HepG2 (cell line): ENCODE data around the gene GCHFR. TPM values are rescaled to one million over a fixed set of nuclear protein-coding genes. Genes with fewer than 3 reads are reported as not detected.
A peak's percentile ranks its signal among the peaks of the same experiment; 100 is the strongest.

ENCODE experiments used
- AHR ChIP-seq: IDR thresholded peaks from 2 replicates; pipeline ENCODE4 v1.6.1; 2018; ENCODE audit warnings: missing genetic modification reagents, missing compliant biosample characterization
- ATM ChIP-seq: fragments of 450-650 bp; IDR thresholded peaks from 2 replicates; pipeline ENCODE4 v1.7.1; 2017; ENCODE audit warnings: mild to moderate bottlenecking, borderline replicate concordance
- ELF3 ChIP-seq: IDR thresholded peaks from 2 replicates; pipeline ENCODE4 v1.6.1; 2016; ENCODE audit warnings: missing genetic modification reagents, missing compliant biosample characterization
- ESRRA ChIP-seq: sonication (generic); formaldehyde crosslinking; IDR thresholded peaks from 2 replicates; pipeline ENCODE4 v1.5.1; 2020; ENCODE audit warnings: mild to moderate bottlenecking, low read depth, missing genetic modification reagents
- FOXM1 ChIP-seq: sonication (generic); formaldehyde crosslinking; IDR thresholded peaks from 2 replicates; pipeline ENCODE4 v1.5.0; 2020; ENCODE audit warnings: missing genetic modification reagents
- FOXO1 ChIP-seq: sonication (generic); formaldehyde crosslinking; IDR thresholded peaks from 2 replicates; pipeline ENCODE4 v1.4.0; 2020; ENCODE audit warnings: missing genetic modification reagents
- HMG20A ChIP-seq: IDR thresholded peaks from 2 replicates; pipeline ENCODE4 v1.6.1; 2016; ENCODE audit warnings: borderline replicate concordance
- HNF4G ChIP-seq, 2 experiments: sonication (generic) in 1 of 2; formaldehyde crosslinking in 1 of 2; IDR thresholded peaks; 2 replicates each; pipeline versions ENCODE4 v1.4.0 to v1.6.1; 2011 to 2020; ENCODE audit warnings: borderline replicate concordance in 2 of 2, low read depth in 2 of 2, mild to moderate bottlenecking in 2 of 2, low read length in 1 of 2, missing genetic modification reagents in 1 of 2, moderate library complexity in 1 of 2
- NCOA1 ChIP-seq: sonication (generic); formaldehyde crosslinking; IDR thresholded peaks from 2 replicates; pipeline ENCODE4 v1.9.0; 2021; ENCODE audit warnings: missing genetic modification reagents
- NCOR1 ChIP-seq: fragments of 200-600 bp; sonication (generic); IDR thresholded peaks from 2 replicates; pipeline ENCODE4 v1.7.0; 2017; ENCODE audit warnings: antibody characterized with exemption, low read length, borderline replicate concordance
- NFKBIZ ChIP-seq: IDR thresholded peaks from 2 replicates; pipeline ENCODE4 v1.6.1; 2018; ENCODE audit warnings: missing genetic modification reagents, missing compliant biosample characterization
- PBX3 ChIP-seq: sonication (generic); formaldehyde crosslinking; IDR thresholded peaks from 2 replicates; pipeline ENCODE4 v1.8.1; 2023; ENCODE audit warnings: missing genetic modification reagents, inconsistent platforms, borderline replicate concordance
- REST ChIP-seq, 2 experiments: IDR thresholded peaks; 2 replicates each; pipeline ENCODE4 v1.6.1; 2011 to 2012; ENCODE audit warnings: low read length in 2 of 2, borderline replicate concordance in 1 of 2, low read depth in 1 of 2, mild to moderate bottlenecking in 1 of 2, moderate library complexity in 1 of 2
- SATB2 ChIP-seq: sonication (generic); formaldehyde crosslinking; IDR thresholded peaks from 2 replicates; pipeline ENCODE4 v1.5.0; 2020; ENCODE audit warnings: missing genetic modification reagents
- SRSF9 ChIP-seq: fragments of 200-400 bp; formaldehyde crosslinking; IDR thresholded peaks from 2 replicates; pipeline ENCODE4 v1.6.1; 2018; ENCODE audit warnings: borderline replicate concordance, mild to moderate bottlenecking, low read depth, low read length; ENCODE audit not compliant: insufficient read depth, poor library complexity, severe bottlenecking
- ZNF10 ChIP-seq: sonication (generic); formaldehyde crosslinking; IDR thresholded peaks from 2 replicates; pipeline ENCODE4 v1.4.0; 2020; ENCODE audit warnings: mild to moderate bottlenecking, low read depth, missing genetic modification reagents, borderline replicate concordance
- ZNF496 ChIP-seq: sonication (generic); formaldehyde crosslinking; IDR thresholded peaks from 2 replicates; pipeline ENCODE4 v1.8.1; 2023; ENCODE audit warnings: mild to moderate bottlenecking, moderate library complexity, missing genetic modification reagents; ENCODE audit not compliant: insufficient replicate concordance
- ZNF570 ChIP-seq: sonication (generic); formaldehyde crosslinking; IDR thresholded peaks from 2 replicates; pipeline ENCODE4 v1.4.0; 2020; ENCODE audit warnings: mild to moderate bottlenecking, missing genetic modification reagents, borderline replicate concordance
- ZNF597 ChIP-seq: sonication (generic); formaldehyde crosslinking; IDR thresholded peaks from 2 replicates; pipeline ENCODE4 v1.5.0; 2020; ENCODE audit warnings: missing genetic modification reagents
- polyA plus RNA-seq, 8 experiments: library from polyadenylated mRNA; depleted of rRNA in 3 of 8; stranded (reverse) in 7 of 8; unstranded in 1 of 8; fragments of >200 nt; fragmentation: Illumina TruSeq in 4 of 8; extraction: Trizol in 4 of 8; gene quantifications; 2 replicates each; pipeline versions ENCODE4 v1.2.1 to v1.2.3, GENCODE V29; 2011 to 2016; ENCODE audit warnings: low read depth in 4 of 8, missing spikeins in 1 of 8, mixed read lengths in 1 of 8; ENCODE audit not compliant: insufficient read depth in 1 of 8
- total RNA-seq, 5 experiments: library from RNA; depleted of rRNA; stranded (reverse); fragments of >200 nt; fragmentation: Illumina TruSeq; extraction: Trizol; gene quantifications; 2 replicates each; pipeline ENCODE4 v1.2.3, GENCODE V29; 2016; ENCODE audit warnings: low read depth in 1 of 5
- TF ChIP-seq, protein P1 (sequence below): sonication (generic); formaldehyde crosslinking; IDR thresholded peaks from 2 replicates; pipeline ENCODE4 v1.8.1; 2023; ENCODE audit warnings: mild to moderate bottlenecking, missing genetic modification reagents, borderline replicate concordance
- TF ChIP-seq, protein P2 (sequence below): IDR thresholded peaks from 2 replicates; pipeline ENCODE4 v1.6.1; 2016; ENCODE audit warnings: missing compliant biosample characterization, missing genetic modification reagents, borderline replicate concordance

The GCHFR gene
- total and polyA plus RNA-seq, 2 of the 13 experiments (the other 11 are each of a cell fraction or from before 2014, with no cell fraction given), result 51.5 to 92.4 TPM

- TF ChIP-seq ESRRA (peak; percentile 75; the same call in 1 of the 2 replicates), ZNF10 (CRISPR knock-in tag) (no peak), ELF3 (CRISPR knock-in tag) (peak; percentile 80), NFKBIZ (CRISPR knock-in tag) (no peak), ZNF597 (CRISPR knock-in tag) (no peak), FOXM1 (CRISPR knock-in tag) (no peak), NCOA1 (CRISPR knock-in tag) (peak; percentile 94), ZNF496 (CRISPR knock-in tag) (no peak), ZNF570 (CRISPR knock-in tag) (no peak; the same call in 1 of the 2 replicates), PBX3 (CRISPR knock-in tag) (no peak), NCOR1 (peak; percentile 43; the same call in 1 of the 2 replicates), HMG20A (CRISPR knock-in tag) (no peak), REST (IDR thresholded peaks at IDR 0.05; ENCODE audit: borderline replicate concordance in 1 of 2, low read depth in 1 of 2, low read length in 2 of 2) (no peak), SATB2 (CRISPR knock-in tag) (no peak; the same call in none of the 2 replicates), SRSF9 (no peak), FOXO1 (peak; percentile 46; the same call in 1 of the 2 replicates), HNF4G (IDR thresholded peaks at IDR 0.05; ENCODE audit: borderline replicate concordance, low read depth, low read length) (peak; percentile 80), HNF4G (CRISPR knock-in tag; IDR thresholded peaks at IDR 0.05; ENCODE audit: borderline replicate concordance, low read depth) (peak; percentile 74), ATM (no peak), AHR (CRISPR knock-in tag) (peak; percentile 82; the same call in 1 of the 2 replicates)
- TF ChIP-seq, protein P1, sequence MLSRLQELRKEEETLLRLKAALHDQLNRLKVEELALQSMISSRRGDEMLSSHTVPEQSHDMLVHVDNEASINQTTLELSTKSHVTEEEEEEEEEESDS, result 0 out of 2 replicates have a peak, but pooled peaks have one; percentile 29
- TF ChIP-seq, protein P2, sequence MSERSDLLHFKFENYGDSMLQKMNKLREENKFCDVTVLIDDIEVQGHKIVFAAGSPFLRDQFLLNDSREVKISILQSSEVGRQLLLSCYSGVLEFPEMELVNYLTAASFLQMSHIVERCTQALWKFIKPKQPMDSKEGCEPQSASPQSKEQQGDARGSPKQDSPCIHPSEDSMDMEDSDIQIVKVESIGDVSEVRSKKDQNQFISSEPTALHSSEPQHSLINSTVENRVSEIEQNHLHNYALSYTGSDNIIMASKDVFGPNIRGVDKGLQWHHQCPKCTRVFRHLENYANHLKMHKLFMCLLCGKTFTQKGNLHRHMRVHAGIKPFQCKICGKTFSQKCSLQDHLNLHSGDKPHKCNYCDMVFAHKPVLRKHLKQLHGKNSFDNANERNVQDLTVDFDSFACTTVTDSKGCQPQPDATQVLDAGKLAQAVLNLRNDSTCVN (CRISPR knock-in tag), result no peak
Observed at GRCh38 chr15:40763801-40764628, at the start of gene GCHFR (continued).
